NCI-H748 (cell line): ENCODE data around the gene C5orf52.
A peak's percentile ranks its signal among the peaks of the same experiment; 100 is the strongest.
"Not testable (repeated sequence)": the region's sequence is repeated elsewhere in the genome, so short reads cannot be mapped to it uniquely, and the experiment has no call there.

ENCODE experiments used
- DNase-seq: peaks from one replicate; lab custom pipeline; 2025; ENCODE audit not compliant: unreplicated experiment; lab: John Stamatoyannopoulos, UW

The C5orf52 gene

GRCh38 chr5:157721159-157721558, 49.8 kb downstream of the C5orf52 start:
- DNase-seq: peak; percentile 65

- not testable (repeated sequence) for DNase-seq
Observed at GRCh38 chr5:157722895-157723294, 51.6 kb downstream of the C5orf52 start.

DNA sequence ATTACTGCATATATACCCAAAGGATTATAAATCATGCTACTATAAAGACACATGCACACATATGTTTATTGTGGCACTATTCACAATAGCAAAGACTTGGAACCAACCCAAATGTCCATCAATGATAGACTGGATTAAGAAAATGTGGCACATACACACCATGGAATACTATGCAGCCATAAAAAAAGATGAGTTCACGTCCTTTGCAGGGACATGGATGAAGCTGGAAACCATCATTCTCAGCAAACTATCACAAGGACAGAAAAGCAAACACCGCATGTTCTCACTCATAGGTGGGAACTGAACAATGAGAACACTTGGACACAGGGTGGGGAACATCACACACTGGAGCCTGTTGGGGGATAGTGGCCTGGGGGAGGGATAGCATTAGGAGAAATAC, 55.3 kb downstream of the C5orf52 start:
- not testable (repeated sequence) for DNase-seq

DNA sequence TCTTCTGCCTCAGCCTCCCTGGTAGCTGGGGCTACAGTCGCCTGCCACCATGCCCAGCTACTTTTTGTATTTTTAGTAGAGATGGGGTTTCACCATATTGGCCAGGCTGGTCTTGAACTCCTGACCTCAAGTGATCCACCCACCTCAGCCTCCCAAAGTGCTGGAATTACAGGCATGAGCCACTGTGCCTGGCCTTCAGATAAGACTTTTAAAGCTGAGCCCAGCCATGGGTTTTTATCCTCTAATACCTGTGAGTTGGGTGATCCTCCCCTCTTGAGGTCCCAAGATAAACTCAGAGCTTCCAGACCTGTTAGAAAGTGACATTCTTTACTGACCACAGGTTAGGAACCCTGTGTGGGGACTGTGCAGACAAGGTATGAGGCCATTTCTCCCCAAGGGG, 56.5 kb downstream of the C5orf52 start:
- not testable (repeated sequence) for DNase-seq
